HT1080 (cell line): ENCODE data around the gene GALNT17. TPM values are rescaled to one million over a fixed set of nuclear protein-coding genes. Genes with fewer than 3 reads are reported as not detected.
"Not testable (repeated sequence)": the region's sequence is repeated elsewhere in the genome, so short reads cannot be mapped to it uniquely, and the experiment has no call there.

Experiments used
- DNase-seq: peaks from one replicate; pipeline ENCODE4 v3.0.0-alpha.2; 2015; ENCODE audit warnings: low read depth
- small RNA-seq: library from RNA; depleted of rRNA; stranded (forward); fragments of <200 nt; gene quantifications from one replicate; pipeline ENCODE3, GENCODE V24; 2014
- total RNA-seq: library from RNA; depleted of rRNA; stranded (reverse); fragments of >200 nt; shearing (Covaris generic); gene quantifications from 2 replicates; pipeline ENCODE4 v1.2.3, GENCODE V29; 2014

Gene GALNT17
- total RNA-seq, 1 experiment from 2014 or later: not detected

GRCh38 chr7:71733107-71733870 is 601.3 kb downstream of the GALNT17 start:
- DNase-seq: peak; percentile 67

DNA sequence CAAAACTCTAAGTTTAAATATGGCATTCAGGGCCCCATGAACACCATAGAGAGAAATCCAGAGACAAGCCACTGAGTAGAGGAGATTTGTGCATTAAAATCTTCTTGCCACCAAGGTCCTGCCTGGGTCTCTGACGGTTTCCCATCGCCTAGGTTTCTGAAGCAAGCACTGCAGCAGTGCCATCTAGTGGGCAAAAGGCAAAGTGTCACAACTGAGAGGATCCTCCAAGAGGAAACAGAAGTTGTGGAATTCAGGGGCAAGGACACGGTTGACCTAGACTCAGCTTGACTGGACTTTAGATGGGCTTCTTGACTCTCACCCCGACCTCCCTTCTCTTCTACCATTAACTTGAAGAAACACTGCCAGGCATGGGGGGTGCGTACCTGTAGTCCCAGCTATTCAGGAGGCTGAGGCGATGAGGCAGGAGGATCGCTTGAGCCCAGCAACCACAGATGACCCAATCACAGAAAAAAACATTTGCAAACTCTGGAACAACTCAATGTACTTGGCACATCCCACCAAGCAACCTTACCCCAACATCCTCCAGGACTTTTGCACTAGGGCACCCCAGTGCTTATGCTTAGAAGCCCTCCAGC is 604.1 kb downstream of the GALNT17 start:
- DNase-seq: peak; percentile 43

DNA sequence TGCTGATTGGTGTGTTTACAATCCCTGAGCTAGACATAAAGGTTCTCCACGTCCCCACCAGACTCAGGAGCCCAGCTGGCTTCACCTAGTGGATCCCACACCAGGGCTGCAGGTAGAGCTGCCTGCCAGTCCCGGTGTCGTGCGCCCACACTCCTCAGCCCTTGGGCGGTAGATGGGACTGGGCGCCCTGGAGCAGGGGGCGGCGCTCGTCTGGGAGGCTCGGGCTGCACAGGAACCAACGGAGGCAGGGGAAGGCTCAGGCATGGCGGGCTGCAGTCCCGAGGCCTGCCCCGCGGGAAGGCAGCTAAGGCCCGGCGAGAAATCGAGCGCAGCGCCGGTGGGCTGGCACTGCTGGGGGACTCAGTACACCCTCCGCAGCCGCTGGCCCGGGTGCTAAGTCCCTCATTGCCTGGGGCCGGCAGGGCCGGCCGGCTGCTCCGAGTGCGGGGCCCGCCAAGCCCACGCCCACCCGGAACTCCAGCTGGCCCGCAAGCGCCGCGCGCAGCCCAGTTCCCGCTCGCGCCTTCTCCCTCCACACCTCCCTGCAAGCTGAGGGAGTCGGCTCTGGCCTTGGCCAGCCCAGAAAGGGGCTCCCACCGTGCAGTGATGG is 606.1 kb downstream of the GALNT17 start:
- not testable (repeated sequence) for DNase-seq

DNA sequence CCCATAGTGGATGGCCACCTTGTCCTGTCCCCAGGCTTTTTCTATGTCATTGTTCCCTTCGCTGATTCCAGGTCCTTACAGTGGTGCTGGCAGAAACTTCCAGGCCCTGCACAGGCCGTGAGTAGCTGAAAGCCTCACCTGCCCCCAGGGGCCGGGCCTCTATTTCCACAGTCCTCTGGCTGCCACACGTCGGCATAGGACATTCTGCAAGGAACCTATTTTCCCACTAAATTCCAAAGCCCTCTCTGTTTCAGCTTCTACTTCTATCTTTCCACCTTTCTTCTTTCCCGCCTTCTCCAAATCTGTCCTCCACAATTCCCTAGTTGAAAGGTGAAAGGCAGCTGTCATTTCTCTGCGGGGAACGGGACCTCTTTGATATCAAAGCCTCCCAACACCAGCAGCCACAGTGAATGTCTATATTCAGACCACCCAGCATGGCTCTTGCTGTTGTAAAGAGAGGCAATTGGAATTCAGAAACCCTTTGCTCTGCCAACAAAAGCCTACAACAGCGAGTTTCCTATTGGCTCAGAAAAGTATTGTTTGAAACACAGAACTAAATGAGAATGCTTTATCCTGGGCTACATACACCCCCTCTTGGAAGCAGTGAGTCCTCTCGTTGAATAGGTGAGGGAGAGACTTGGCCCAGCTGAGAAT is 607.7 kb downstream of the GALNT17 start:
- no peak for DNase-seq

GRCh38 chr7:71740174-71740560 is 608.2 kb downstream of the GALNT17 start:
- DNase-seq: no peak

- no peak for DNase-seq
Measured at GRCh38 chr7:71746006-71746405, 614.1 kb downstream of the GALNT17 start.

GRCh38 chr7:71750290-71750689 is 618.3 kb downstream of the GALNT17 start:
- no peak for DNase-seq

- peak; percentile 64 for DNase-seq
Measured at GRCh38 chr7:71752171-71752935, 620.4 kb downstream of the GALNT17 start.

DNA sequence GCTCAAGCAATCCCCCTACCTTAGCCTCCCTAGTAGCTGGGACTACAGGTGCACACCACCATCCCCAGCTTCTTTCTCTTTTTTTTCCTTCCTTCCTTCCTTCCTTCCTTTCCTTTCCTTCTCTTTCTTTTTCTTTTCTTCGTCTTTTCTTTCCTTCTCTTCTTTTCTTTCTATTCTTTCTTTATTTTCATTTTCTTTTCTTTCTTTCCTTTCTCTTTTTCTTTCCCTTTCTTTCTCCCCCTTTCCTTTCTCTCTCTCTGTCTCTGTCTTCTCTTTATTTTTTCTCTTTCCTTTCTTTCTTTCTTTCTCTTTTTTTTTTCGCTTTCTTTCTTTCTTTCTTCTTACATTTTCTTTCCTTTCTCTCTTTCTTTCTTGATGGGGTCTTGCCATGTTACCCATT is 621.3 kb downstream of the GALNT17 start:
- DNase-seq: no peak

DNA sequence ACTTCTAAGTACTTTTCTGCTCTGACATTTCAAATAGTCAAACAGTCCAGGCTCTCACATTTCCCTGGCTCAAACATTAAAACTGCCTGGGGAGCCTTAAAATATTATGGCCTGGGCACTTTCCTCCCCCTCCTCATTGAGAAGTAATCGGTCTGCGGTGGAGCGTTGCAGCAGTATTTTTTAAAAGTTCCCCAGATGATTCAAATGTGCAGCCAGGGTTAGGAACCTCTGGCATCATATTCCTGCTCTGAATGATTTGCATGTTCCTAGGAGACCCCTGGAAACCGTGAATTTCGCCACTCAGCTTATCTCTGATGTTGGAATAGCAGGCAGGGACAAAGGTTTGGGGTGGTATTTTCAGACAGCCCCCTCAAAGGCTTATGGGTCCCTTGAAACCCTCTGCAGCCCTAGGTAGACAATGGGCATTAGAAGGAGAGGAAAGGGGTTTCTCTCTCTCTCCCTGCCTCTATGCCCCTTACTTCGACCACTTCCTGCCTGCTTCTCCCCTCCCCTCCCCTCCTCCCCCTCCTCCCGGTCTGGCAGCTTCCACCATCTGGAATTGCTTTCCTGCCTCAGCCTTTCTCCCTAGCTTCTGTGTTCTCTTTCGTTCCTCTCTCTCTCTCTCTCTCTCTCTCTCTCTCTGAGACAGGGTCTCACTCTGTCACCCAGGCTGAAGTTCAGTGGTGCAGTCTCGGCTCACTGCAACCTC is 622.2 kb downstream of the GALNT17 start:
- DNase-seq: no peak

DNA sequence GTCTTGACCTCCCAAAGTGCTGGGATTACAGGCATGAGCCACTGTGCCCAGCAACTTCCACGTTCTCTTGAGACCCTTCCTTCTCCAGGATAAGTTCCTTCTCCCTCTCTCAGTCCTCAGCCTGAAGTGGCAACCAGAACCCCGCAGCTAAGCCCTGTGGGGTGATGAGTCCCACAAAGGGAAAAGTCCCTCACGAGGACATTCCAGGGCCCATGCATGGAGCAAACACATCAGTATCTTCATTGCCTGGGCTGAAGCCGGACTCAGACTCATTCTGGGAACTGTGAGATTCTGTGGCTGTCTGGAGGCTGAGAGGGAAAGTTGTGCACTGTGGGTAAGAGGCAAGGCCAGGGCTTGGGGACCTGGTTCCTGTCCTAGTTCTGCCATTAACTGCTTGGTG is 622.9 kb downstream of the GALNT17 start:
- no peak for DNase-seq

- no peak for DNase-seq
Measured at GRCh38 chr7:71761336-71761735, 629.4 kb downstream of the GALNT17 start.

Small RNA genes lying within 50 kb of the gene (small RNA-seq; reads per million reads assigned to genes)
- gene MIR3914-1 (not detected), gene RN7SKP75 (not detected)
